Astrocyte of the spinal cord (primary cell): ENCODE data around the gene ST8SIA1.

Experiments
- DNase-seq: peaks from one replicate; pipeline ENCODE4 v3.0.0; 2011; ENCODE audit warnings: low read depth, low spot score
- H3K4me3 ChIP-seq: 2 replicates; pipeline ENCODE4 v1.5.1; 2011; ENCODE audit warnings: low read depth, mild to moderate bottlenecking, low read length, moderate library complexity
- in situ Hi-C: cut with HindIII; loops from 2 replicates; pipeline ENCODE4 v1.10.0; 2017; ENCODE audit warnings: low sequenced_read_pairs
- TF ChIP-seq, protein P1 (sequence below): IDR thresholded peaks from 2 replicates; pipeline ENCODE4 v1.5.1; 2012; ENCODE audit warnings: low read depth, mild to moderate bottlenecking, low read length, inconsistent platforms

Gene ST8SIA1

GRCh38 chr12:22318108-22318737, 16.3 kb downstream of the ST8SIA1 start:
- in situ Hi-C loops, result no loop called here
- H3K4me3 ChIP-seq, result no peak overlapping the region
- TF ChIP-seq, protein P1, sequence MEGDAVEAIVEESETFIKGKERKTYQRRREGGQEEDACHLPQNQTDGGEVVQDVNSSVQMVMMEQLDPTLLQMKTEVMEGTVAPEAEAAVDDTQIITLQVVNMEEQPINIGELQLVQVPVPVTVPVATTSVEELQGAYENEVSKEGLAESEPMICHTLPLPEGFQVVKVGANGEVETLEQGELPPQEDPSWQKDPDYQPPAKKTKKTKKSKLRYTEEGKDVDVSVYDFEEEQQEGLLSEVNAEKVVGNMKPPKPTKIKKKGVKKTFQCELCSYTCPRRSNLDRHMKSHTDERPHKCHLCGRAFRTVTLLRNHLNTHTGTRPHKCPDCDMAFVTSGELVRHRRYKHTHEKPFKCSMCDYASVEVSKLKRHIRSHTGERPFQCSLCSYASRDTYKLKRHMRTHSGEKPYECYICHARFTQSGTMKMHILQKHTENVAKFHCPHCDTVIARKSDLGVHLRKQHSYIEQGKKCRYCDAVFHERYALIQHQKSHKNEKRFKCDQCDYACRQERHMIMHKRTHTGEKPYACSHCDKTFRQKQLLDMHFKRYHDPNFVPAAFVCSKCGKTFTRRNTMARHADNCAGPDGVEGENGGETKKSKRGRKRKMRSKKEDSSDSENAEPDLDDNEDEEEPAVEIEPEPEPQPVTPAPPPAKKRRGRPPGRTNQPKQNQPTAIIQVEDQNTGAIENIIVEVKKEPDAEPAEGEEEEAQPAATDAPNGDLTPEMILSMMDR, result no peak
- peak; percentile 55 for DNase-seq

DNA sequence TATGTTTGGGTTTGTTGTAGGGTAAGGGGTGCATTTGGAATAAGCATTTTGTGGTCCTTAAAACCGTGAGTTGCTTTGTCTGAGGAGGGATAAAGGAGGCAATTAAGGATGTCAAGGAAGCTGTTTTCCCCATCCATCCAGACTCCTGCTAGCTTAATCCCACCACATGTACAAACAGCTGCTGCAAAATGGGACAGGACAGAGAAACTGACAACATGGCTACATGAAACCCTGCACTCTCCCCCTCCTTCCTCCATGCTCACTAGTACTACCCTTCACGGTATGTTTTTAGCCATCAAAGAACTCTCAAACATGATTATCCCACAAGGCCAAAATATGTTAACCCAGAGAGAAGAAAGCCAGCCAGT, 20.6 kb downstream of the ST8SIA1 start:
- in situ Hi-C loops, result no loop called here
- TF ChIP-seq, protein P1, result no peak

GRCh38 chr12:22313286-22313962, 21.1 kb downstream of the ST8SIA1 start:
- in situ Hi-C loops, result no loop called here
- no peak for DNase-seq
- H3K4me3 ChIP-seq, result no peak overlapping the region
- TF ChIP-seq, protein P1, result no peak

More for the DNA sequence above, 20.6 kb downstream of the ST8SIA1 start:
- no peak overlapping the region for H3K4me3 ChIP-seq
- DNase-seq, result no peak

DNA sequence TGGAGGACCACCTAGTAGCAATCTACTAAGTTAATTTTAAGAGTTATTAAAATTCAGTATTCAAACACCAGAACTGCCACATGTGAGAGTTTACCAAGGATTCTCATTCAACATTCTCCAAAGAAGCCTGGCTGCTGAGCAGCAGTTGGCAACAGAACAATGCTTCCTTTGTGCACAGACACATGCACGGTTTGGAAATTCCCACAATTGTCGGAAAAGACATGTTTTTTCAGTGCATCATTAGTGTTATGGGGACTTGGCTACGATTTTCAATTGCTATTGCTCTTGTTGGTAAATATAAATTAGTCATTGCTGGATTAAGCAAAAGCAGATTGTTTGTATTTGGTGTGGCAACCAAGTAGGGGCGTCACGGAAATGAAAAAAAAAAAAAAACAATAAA, 22.2 kb downstream of the ST8SIA1 start:
- no peak overlapping the region for H3K4me3 ChIP-seq
- TF ChIP-seq, protein P1, result no peak
- in situ Hi-C loops, result no loop called here
- DNase-seq, result peak; percentile 91

DNA sequence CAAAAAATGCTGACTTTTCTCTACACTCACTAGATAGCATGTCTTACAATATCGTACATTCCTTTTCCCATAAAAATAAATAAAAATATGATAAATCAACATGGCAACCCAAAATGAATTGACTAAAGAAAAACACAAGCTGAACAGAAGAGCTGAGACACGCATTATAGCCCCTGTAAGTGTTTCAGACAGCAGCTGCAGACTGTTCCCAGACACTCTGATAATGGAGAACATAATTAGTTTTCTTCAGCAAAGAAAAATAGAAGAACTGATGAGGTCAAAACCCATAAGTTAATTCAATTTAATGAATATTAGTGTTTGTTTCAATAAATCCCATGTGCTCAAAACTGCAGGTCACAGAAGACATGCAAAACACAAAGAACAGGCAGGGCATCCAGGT, 23.8 kb downstream of the ST8SIA1 start:
- no peak for DNase-seq
- in situ Hi-C loops, result no loop called here
- TF ChIP-seq, protein P1, result no peak

GRCh38 chr12:22310275-22310674, 24.2 kb downstream of the ST8SIA1 start:
- TF ChIP-seq, protein P1, result no peak
- H3K4me3 ChIP-seq, result no peak overlapping the region
- DNase-seq, result no peak
- in situ Hi-C loops, result no loop called here

More for the DNA sequence above, 23.8 kb downstream of the ST8SIA1 start:
- no peak overlapping the region for H3K4me3 ChIP-seq
